ENCODE data around the gene ILK.

Gene ILK

GRCh38 chr11:6622261-6623171 lies 18.9 kb downstream of the ILK start:
- DNase-seq (ENCODE audit: low spot score) = no peak

- DNase-seq (ENCODE audit: low spot score) = no peak
Measured at GRCh38 chr11:6623391-6624363, 20.1 kb downstream of the ILK start.

GRCh38 chr11:6625156-6625831 lies 21.7 kb downstream of the ILK start:
- no peak for DNase-seq (ENCODE audit: low spot score)

- DNase-seq (ENCODE audit: low spot score) = no peak
Measured at GRCh38 chr11:6625832-6626420, 22.4 kb downstream of the ILK start.

- no peak for DNase-seq (ENCODE audit: low spot score)
Measured at GRCh38 chr11:6626971-6627761, 23.6 kb downstream of the ILK start.

- DNase-seq (ENCODE audit: low spot score) = no peak
Measured at GRCh38 chr11:6627762-6628241, 24.2 kb downstream of the ILK start.

- no peak for DNase-seq (ENCODE audit: low spot score)
Measured at GRCh38 chr11:6628526-6628925, 25.0 kb downstream of the ILK start.

- no peak for DNase-seq (ENCODE audit: low spot score)
Measured at GRCh38 chr11:6629573-6629891, 26.0 kb downstream of the ILK start.

GRCh38 chr11:6629892-6630631 lies 26.5 kb downstream of the ILK start:
- no peak for DNase-seq (ENCODE audit: low spot score)

- no peak for DNase-seq (ENCODE audit: low spot score)
Measured at GRCh38 chr11:6630632-6631291, 27.2 kb downstream of the ILK start.

GRCh38 chr11:6631361-6631890 lies 27.9 kb downstream of the ILK start:
- no peak for DNase-seq (ENCODE audit: low spot score)

GRCh38 chr11:6632116-6633073 lies 28.8 kb downstream of the ILK start:
- DNase-seq (ENCODE audit: low spot score) = no peak

GRCh38 chr11:6633422-6634408 lies 30.1 kb downstream of the ILK start:
- no peak for DNase-seq (ENCODE audit: low spot score)

GRCh38 chr11:6634534-6634933 lies 31.0 kb downstream of the ILK start:
- no peak for DNase-seq (ENCODE audit: low spot score)

- DNase-seq (ENCODE audit: low spot score) = no peak
Measured at GRCh38 chr11:6635082-6635932, 31.7 kb downstream of the ILK start.

GRCh38 chr11:6636480-6636879 lies 32.9 kb downstream of the ILK start:
- no peak for DNase-seq (ENCODE audit: low spot score)
